AG04449 (cell line): ENCODE measurements around the gene ORM1.

Experiments used
- CTCF ChIA-PET: fragments of 350-600 bp; formaldehyde crosslinking; extraction: SDS; loops from one replicate; lab custom pipeline; 2021; ENCODE audit warnings: antibody characterized with exemption; lab: Yijun Ruan, JAX
- POLR2A ChIA-PET: fragments of 400-600, 350-600 bp; formaldehyde crosslinking; extraction: SDS; loops from one replicate; lab custom pipeline; 2020; ENCODE audit warnings: antibody characterized with exemption, inconsistent platforms; lab: Yijun Ruan, JAX
- DNase-seq: peaks from one replicate; pipeline ENCODE4 v3.0.0-alpha.2; 2010; ENCODE audit warnings: low read depth, low spot score
- H3K4me3 ChIP-seq: 2 replicates; pipeline ENCODE4 v1.5.1; 2011; ENCODE audit warnings: low read depth, mild to moderate bottlenecking, control low read depth, low read length
- CTCF ChIP-seq: IDR thresholded peaks from one replicate; pipeline ENCODE4 v1.5.1; 2011; ENCODE audit warnings: mild to moderate bottlenecking, moderate library complexity, low read length, control low read depth, inconsistent platforms; ENCODE audit not compliant: insufficient read depth; ENCODE audit errors: missing control alignments

The ORM1 gene

DNA sequence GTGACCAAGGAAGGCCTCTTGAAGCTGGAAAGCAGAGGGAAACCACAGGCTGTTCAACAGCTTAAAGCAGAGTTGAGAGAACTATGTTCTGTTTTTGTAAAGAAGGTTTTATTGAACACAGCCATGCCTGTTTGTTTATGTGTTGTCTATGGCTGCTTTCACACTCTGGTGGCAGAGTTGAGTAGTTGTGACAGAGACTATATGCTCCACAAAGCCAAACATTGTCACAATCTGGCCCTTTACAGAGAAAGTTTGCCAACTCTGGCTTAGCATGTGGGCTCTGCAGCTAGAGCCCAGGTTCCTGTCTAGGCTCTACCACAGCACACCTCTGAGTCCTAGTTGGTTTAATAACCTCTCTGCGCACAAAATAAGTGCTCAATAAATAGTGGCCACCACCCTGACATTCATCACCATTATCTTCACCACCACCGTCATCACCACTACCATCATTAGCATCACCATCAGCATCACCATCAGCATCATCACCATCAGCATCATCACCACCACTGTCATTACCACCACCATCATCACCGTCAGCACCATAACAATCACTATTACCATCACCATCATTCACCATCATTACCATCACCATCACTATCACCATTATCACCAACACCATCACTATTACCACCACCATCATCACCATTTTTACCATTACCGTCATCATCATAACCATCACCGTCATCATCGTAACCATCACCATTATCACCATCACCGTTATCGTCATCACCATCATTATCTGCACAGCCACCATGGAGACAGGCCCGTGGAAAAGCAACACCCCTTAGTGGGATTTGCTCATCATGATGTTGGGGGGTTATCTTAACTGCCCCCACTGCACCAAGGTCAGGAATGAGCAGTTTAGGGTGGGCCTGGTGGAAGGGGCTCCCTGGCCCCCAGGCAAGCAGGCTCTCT lies 46.6 kb downstream of the ORM1 start:
- ChIA-PET POLR2A (no interaction called here), CTCF (no interaction called here)
- no peak overlapping the region for H3K4me3 ChIP-seq
- no peak for DNase-seq
- TF ChIP-seq CTCF = no peak

GRCh38 chr9:114370251-114370967 lies 47.5 kb downstream of the ORM1 start:
- H3K4me3 ChIP-seq = no peak overlapping the region
- TF ChIP-seq CTCF = no peak
- ChIA-PET CTCF (interaction anchor here (0.6 to 1.3 kb wide), 2 partner anchors 8 to 26 kb away, joined by 3 to 5 read pairs; no protein-coding TSS in a partner anchor), POLR2A (no interaction called here)
- no peak for DNase-seq

DNA sequence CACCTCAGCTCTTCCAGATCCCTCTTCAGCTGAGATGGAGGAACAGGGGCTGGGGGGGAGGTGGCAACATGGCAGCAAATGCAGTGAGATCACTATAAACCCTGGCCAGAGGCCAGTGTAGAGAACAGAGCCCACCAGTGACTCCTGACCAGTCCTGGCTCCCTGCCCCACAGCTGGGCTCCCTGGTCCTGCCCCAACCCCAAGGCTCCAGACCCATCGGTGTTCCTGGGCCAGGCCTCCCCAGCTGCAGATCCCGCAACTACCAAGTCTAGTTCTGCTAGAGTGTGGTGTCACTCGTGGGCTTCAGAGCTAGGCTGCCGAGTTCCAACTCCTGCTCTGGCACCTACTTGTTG lies 48.0 kb downstream of the ORM1 start:
- TF ChIP-seq CTCF = no peak
- ChIA-PET CTCF (interaction anchor here (0.6 to 1.3 kb wide), 2 partner anchors 8 to 25 kb away, joined by 3 to 5 read pairs; no protein-coding TSS in a partner anchor), POLR2A (no interaction called here)
- no peak for DNase-seq
- H3K4me3 ChIP-seq = no peak overlapping the region

DNA sequence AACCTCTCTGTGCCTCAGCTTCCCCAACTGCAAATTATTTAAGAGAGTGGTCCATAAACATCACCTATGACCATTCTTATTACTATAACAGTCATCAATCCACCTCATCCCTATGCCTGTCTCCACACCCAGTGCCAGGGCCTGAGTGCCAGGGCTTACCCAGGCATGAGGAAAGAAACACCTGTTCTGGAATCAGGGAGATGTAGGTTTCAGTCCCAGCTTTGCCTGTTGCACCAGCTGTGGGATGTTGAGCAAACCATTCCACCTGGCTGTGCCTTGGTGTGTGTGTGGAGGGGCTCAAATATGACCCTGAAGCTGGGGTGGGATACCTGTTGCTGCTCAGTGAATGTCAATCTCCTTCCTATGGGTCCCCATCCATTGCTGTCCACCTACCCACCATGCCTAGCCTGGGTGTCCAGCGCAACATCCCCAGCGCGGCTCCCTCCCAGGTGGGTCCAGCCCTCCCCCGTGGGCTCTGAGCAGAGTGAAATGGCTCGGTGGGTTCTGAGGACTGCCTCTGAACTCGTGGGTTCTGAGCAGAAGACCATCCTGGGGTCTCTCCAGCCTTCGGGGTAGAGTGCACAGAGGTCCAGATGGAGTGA lies 48.5 kb downstream of the ORM1 start:
- CTCF ChIA-PET = interaction anchor here (0.6 to 1.3 kb wide), 3 partner anchors 9 to 25 kb away, joined by 3 to 5 read pairs (median 3); no protein-coding TSS in a partner anchor
- POLR2A ChIA-PET = no interaction called here
- TF ChIP-seq CTCF = no peak
- no peak overlapping the region for H3K4me3 ChIP-seq
- DNase-seq = no peak

DNA sequence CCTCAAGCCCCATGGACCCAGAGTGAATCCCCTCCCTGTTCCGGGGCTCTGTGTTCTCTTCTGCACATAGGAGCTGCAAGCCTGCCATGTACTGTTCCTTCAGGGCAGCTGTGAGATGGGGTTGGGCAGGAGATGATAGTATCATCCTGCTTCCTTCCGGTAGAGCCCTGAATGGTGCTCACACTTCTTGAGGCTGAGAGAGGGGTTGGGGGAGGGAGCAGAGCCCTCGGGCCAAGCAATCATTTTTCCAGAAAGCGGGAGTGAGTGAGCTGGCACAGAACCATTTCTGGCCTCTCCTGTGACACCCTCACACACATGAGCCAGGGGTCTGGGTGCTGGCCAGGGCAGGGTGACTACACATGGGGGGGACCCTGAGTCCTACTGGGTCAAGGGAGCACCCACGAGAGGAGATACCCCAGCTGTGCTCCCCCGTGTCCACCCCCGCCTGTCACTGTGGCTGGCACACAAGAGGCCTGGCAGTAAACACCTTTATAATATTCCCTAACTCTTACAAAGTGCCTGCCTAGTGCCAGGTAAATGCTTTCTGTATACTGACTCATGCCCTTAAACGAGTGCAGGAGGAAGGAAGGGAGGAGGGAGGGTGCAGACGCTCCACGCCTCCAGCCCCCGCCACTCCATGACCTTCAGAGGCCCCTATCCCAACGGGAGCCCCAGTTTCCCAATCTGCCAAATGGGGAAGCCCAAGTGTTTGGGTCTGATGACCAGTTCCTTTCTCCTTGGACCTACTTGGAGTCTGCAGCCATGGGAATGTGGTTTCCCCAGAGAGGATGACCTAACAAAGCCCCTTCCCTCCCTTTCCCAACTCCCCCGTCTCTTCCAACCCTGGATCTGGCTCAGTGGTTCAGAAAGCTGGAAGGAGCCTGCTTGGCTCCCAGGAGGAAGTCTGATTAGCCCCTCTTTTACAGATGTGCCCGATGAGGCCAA lies 49.3 kb downstream of the ORM1 start:
- ChIA-PET POLR2A (no interaction called here), CTCF (interaction anchor here (0.9 to 1.3 kb wide), 2 partner anchors 9 to 13 kb away, joined by 3 to 5 read pairs; no protein-coding TSS in a partner anchor)
- TF ChIP-seq CTCF = no peak
- DNase-seq = no peak
- H3K4me3 ChIP-seq = no peak overlapping the region
